GM06990 (cell line): ENCODE measurements around the gene ZKSCAN1.
"Not testable (repeated sequence)": the region's sequence is repeated elsewhere in the genome, so short reads cannot be mapped to it uniquely, and the experiment has no call there.

Experiments
- DNase-seq: peaks from one replicate; pipeline ENCODE4 v3.0.0-alpha.2; 2011; ENCODE audit not compliant: insufficient read length; ENCODE audit errors: extremely low read depth
- H3K27me3 ChIP-seq: replicated peaks from 2 replicates; pipeline ENCODE4 v1.6.0; 2011; ENCODE audit warnings: low read length; ENCODE audit not compliant: control insufficient read depth, insufficient read depth
- H3K36me3 ChIP-seq: 2 replicates; pipeline ENCODE4 v1.5.1; 2011; ENCODE audit warnings: low read length; ENCODE audit not compliant: control insufficient read depth, insufficient read depth
- H3K4me3 ChIP-seq: replicated peaks from 2 replicates; pipeline ENCODE4 v1.5.1; 2011; ENCODE audit warnings: low read depth, mild to moderate bottlenecking, control low read depth, low read length
- TF ChIP-seq, protein P1 (sequence below): IDR thresholded peaks from 2 replicates; pipeline ENCODE4 v1.5.1; 2011; ENCODE audit warnings: low read length, control low read depth, mild to moderate bottlenecking, inconsistent platforms; ENCODE audit not compliant: insufficient read depth, poor library complexity, severe bottlenecking

The ZKSCAN1 gene

DNA sequence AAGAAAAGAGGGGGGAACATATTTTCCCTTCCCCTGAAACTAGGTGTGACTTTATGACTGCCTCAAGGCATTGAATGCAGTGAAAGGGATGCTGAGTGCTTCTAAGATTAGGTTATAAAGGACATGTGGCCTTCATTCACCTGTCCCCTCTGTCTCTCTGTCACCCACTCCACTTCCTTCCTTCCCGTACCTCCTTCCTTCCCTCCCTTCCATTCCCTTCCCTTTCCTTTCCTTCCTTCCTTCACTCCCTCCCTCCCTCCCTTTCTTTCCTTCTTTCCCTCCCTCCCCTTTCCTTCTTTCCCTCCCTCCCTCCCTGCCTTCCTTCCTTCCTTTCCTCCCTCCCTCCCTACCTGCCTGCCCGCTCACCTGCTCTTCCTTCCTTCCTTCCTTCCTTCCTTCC lies 4.5 kb upstream of the ZKSCAN1 start:
- TF ChIP-seq, protein P1, sequence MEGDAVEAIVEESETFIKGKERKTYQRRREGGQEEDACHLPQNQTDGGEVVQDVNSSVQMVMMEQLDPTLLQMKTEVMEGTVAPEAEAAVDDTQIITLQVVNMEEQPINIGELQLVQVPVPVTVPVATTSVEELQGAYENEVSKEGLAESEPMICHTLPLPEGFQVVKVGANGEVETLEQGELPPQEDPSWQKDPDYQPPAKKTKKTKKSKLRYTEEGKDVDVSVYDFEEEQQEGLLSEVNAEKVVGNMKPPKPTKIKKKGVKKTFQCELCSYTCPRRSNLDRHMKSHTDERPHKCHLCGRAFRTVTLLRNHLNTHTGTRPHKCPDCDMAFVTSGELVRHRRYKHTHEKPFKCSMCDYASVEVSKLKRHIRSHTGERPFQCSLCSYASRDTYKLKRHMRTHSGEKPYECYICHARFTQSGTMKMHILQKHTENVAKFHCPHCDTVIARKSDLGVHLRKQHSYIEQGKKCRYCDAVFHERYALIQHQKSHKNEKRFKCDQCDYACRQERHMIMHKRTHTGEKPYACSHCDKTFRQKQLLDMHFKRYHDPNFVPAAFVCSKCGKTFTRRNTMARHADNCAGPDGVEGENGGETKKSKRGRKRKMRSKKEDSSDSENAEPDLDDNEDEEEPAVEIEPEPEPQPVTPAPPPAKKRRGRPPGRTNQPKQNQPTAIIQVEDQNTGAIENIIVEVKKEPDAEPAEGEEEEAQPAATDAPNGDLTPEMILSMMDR = no peak

DNA sequence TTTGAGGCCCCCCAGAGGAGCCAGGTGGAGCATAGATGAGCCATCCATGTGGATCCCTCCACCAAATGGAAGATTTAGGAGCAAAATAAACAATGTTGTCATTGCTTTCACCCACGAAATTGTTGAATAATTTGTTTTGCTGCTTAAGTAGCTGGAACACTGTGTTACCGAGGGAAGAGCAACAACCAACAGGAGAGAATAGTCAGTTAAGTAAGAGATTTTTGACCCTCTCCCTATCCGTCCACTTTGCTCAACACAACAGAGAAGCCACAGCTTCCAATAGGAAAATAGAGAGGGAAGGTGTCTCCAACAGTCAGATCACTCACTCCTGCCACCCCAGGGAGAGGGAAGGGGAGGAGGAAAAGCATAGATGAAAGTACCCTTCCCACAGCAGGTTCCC lies 3.9 kb upstream of the ZKSCAN1 start:
- Histone ChIP-seq H3K36me3 (no peaks in the 10 kb centered on the region), H3K27me3 (no peaks in the 10 kb centered on the region), H3K4me3 (no peak overlapping the region)
- TF ChIP-seq, protein P1 = no peak
- DNase-seq = no peak

More for the DNA sequence above, 4.5 kb upstream of the ZKSCAN1 start:
- Histone ChIP-seq H3K4me3 (no peak overlapping the region), H3K27me3 (no peaks in the 10 kb centered on the region), H3K36me3 (no peaks in the 10 kb centered on the region)
- no peak for DNase-seq

DNA sequence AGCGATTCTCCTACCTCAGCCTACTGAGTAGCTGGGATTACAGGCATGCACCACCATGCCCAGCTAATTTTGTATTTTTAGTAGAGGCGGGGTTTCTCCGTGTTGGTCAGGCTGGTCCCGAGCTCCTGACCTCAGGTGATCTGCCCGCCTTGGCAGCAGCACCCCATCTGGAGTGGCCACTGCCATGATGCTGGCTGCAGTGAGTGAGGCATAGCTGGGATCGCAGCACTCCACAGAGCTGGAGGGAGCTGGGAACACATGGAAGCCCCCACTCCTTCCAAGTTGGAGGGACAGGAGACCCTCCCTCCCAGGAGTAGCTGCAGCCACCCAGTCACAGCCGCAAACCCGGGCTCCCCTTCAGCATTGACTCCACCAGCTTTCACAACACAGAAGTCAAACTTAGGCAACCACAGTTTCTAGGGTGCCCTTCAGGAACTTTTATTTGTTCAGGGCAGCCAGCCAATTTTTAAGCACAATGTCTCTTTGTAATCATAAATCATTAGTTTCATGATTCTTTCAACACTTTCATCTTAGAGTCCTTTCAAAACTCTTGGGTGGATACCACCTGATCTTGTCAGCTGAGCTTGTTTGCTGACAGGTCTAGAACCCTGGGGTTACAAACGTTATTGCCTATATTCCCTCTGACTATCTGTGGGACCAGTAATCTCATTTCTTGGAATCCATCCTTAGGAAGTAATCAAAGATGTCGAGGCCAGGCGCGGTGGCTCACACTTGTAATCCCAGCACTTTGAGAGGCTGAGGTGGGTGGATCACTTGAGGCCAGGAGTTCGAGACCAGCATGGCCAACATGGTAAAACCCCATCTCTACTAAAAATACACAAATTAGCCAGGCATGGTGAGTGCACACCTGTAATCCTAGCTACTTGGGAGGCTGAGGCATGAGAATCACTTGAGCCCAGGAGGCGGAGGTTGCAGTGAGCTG lies 2.7 kb upstream of the ZKSCAN1 start:
- not testable (repeated sequence) for H3K36me3 ChIP-seq, H3K4me3 ChIP-seq, H3K27me3 ChIP-seq, DNase-seq

DNA sequence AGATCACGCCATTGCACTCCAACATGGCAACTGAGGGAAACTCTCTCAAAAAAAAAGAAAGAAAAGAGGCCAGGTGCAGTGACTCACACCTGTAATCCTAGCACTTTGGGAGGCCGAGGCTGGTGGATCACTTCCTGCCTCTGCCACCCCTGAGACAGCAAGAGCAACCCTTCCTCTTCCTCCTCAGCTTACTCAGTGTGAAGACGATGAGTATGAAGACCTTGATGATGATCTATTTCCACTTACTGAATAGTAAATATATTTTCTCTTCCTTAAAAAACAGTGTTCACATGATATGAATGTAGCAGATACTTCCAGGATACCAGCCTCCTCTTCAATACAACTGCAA lies 2.1 kb upstream of the ZKSCAN1 start:
- H3K36me3 ChIP-seq = no peaks in the 10 kb centered on the region
- no peak for DNase-seq
- TF ChIP-seq, protein P1 = no peak
- H3K4me3 ChIP-seq = no peak overlapping the region
- no peaks in the 10 kb centered on the region for H3K27me3 ChIP-seq

DNA sequence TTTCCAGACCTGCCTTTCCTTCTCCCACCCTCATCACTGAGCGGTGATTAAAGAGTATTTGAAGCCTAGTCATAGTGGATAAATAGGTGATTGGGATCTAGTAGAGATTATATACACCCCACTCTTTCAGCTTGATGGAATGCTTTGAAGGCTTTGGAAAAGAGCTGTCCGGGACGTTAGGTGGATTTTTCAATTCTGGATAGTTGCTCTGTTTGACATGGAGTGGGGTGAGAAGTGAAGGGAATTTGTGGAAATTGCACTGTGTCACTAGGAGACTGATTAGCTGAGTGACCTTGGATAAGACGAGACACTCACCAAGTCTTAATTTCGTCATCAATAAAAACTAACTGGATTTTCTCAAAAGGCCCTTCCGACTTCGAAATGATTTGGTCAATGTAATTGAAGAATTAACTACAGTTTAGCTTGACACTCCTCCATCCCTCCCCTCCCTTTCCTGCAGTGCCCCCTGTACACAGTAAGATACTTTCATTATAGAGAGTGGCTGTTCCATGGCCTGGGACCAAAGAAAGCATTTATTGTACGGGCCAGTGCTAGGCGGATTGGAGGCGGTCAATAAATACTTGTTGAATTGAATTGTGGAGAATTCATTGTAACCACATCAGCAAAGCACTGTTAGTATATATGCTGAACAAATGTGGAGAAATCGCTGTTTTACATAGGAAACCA lies 962 bp downstream of the ZKSCAN1 start:
- DNase-seq = no peak
- TF ChIP-seq, protein P1 = no peak
- Histone ChIP-seq H3K27me3 (no peaks in the 10 kb centered on the region), H3K36me3 (no peaks in the 10 kb centered on the region; the same call in 1 of the 2 replicates), H3K4me3 (peak overlapping the region; percentile 91)

DNA sequence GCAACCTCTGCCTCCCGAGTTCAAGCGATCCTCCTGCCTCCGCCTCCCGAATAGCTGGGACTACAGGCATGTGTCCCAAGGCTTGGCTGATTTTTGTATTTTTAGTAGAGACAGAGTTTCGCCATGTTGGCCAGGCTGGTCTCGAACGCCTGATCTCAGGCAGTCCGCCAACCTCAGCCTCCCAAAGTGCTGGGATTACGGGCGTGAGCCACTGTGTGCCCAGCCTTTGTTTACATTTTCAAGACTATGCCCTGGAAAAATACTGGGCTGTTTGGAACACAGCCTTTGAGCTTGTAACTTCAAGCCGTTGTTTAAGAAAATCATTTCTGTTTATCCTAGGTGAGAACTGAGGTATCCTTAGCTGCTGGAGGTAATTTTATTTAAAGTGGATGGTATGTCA lies 1.9 kb downstream of the ZKSCAN1 start:
- H3K36me3 ChIP-seq = peaks cover 2% of the 10 kb centered on the region; the same call in 1 of the 2 replicates
- TF ChIP-seq, protein P1 = no peak
- H3K27me3 ChIP-seq = no peaks in the 10 kb centered on the region
- H3K4me3 ChIP-seq = no peak overlapping the region
- no peak for DNase-seq
